ENCODE results near the gene ZNF799.
"Not testable (repeated sequence)": the region's sequence is repeated elsewhere in the genome, so short reads cannot be mapped to it uniquely, and the experiment has no call there.

ZNF799 gene

GRCh38 chr19:12362236-12362635 lies 38.8 kb downstream of the ZNF799 start:
- DNase-seq = not testable (repeated sequence)

- no peak for DNase-seq
Observed at GRCh38 chr19:12353375-12353774, 47.7 kb downstream of the ZNF799 start.

GRCh38 chr19:12350890-12351197 lies 50.2 kb downstream of the ZNF799 start:
- DNase-seq = no peak

GRCh38 chr19:12350185-12350889 lies 50.7 kb downstream of the ZNF799 start:
- DNase-seq = no peak

- DNase-seq = no peak
Observed at GRCh38 chr19:12346896-12347295, 54.2 kb downstream of the ZNF799 start.

GRCh38 chr19:12345197-12345596 lies 55.9 kb downstream of the ZNF799 start:
- DNase-seq = no peak
